ENCODE results near the gene HHIPL1.

DNA sequence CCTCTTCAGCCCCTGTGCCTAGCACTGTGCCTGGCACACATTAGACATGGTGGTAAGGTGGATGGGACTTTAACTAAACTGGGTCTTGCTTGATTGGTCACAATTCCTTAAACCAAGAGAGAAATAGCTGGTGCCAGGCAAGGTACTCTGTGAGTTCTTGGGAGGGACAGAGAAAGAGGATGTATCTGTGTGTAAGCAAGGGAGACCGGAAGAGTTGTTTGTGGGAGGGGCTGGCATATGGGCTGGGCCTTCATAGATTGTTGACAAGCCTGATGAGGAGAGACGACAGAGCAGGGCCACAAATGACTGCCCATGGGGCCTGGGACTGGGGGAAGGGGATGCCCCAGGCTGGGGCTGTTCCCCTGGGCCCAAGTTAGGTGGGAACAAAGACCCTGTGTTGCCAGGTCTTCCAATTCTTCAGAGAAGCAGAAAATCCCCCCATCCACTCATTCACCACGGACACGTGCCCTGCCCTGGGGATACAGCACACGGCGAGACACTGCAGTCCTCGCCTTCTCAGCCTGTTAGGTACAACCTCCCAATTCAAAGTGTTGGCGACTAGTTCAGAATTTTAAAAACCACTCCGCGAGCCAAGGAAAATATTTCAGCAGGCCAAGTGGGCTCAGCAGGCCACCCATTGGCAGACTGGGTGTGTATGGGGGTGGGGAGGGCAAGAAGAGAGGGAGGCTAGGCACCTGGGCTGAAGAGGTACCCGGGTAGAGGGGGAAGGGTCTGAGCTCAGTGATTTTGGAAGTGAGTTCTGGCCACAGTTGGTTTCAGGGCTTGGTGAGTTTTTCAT, 27.8 kb downstream of the HHIPL1 start:
- TF ChIP-seq, protein P1, sequence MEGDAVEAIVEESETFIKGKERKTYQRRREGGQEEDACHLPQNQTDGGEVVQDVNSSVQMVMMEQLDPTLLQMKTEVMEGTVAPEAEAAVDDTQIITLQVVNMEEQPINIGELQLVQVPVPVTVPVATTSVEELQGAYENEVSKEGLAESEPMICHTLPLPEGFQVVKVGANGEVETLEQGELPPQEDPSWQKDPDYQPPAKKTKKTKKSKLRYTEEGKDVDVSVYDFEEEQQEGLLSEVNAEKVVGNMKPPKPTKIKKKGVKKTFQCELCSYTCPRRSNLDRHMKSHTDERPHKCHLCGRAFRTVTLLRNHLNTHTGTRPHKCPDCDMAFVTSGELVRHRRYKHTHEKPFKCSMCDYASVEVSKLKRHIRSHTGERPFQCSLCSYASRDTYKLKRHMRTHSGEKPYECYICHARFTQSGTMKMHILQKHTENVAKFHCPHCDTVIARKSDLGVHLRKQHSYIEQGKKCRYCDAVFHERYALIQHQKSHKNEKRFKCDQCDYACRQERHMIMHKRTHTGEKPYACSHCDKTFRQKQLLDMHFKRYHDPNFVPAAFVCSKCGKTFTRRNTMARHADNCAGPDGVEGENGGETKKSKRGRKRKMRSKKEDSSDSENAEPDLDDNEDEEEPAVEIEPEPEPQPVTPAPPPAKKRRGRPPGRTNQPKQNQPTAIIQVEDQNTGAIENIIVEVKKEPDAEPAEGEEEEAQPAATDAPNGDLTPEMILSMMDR (IDR thresholded peaks at IDR 0.05), result no peak
- TF ChIP-seq POLR2A (IDR thresholded peaks at IDR 0.05) (no peak), EP300 (IDR thresholded peaks at IDR 0.05) (no peak)
